Left lung (tissue), 10 donors: ENCODE measurements around the gene LIG3. TPM values are rescaled to one million over a fixed set of nuclear protein-coding genes. Genes with fewer than 3 reads are reported as not detected.

Experiments used
- ATAC-seq: fragments of 200-7000 bp; cut with Tn5 transposase; one replicate; pipeline ENCODE4 v1.9.1; 2020; ENCODE audit warnings: moderate library complexity
- DNase-seq, 4 donors: peaks; one replicate each; pipeline ENCODE4 v3.0.0-alpha.2; 2013 to 2020
- H3K27ac ChIP-seq, 2 donors: fragments of 200-600 bp; sonication (generic) in 1 of 2; one replicate each; pipeline versions ENCODE4 v1.5.0 to v1.8.0; 2020 to 2021
- H3K27me3 ChIP-seq, 2 donors: fragments of 200-600 bp; sonication (generic) in 1 of 2; one replicate each; pipeline versions ENCODE4 v1.5.0 to v1.8.0; 2020 to 2021
- H3K36me3 ChIP-seq, 2 donors: fragments of 200-600 bp; sonication (generic) in 1 of 2; one replicate each; pipeline versions ENCODE4 v1.5.0 to v1.8.0; 2020 to 2021
- H3K4me1 ChIP-seq, 2 donors: fragments of 200-600 bp; one replicate each; pipeline ENCODE4 v1.8.0; 2021
- H3K4me3 ChIP-seq, 2 donors: fragments of 200-600 bp; sonication (generic) in 1 of 2; one replicate each; pipeline versions ENCODE4 v1.5.0 to v1.8.0; 2020 to 2021; ENCODE audit warnings: mild to moderate bottlenecking in 1 of 2
- H3K9me3 ChIP-seq, 2 donors: fragments of 200-600 bp; sonication (generic) in 1 of 2; one replicate each; pipeline versions ENCODE4 v1.5.0 to v1.8.0; 2020 to 2021
- CTCF ChIP-seq, 2 donors: fragments of 200-600 bp; sonication (generic) in 1 of 2; IDR thresholded peaks; one replicate each; pipeline versions ENCODE4 v1.5.0 to v1.8.0; 2021; ENCODE audit warnings: antibody characterized with exemption in 2 of 2
- intact Hi-C, 2 donors: fragments of 100-400 bp; cut with DNase I; formaldehyde crosslinking; loops; one replicate each; pipeline versions ENCODE4 v1.11.2 to v1.14.2; 2022
- polyA plus RNA-seq, 6 donors: library from polyadenylated mRNA; unstranded; fragments of 120-200 nt; gene quantifications; one replicate each; pipeline ENCODE4 v1.2.1, GENCODE V29; 2013; ENCODE audit not compliant: insufficient read length in 6 of 6
- total RNA-seq, 2 donors: library from RNA; stranded (reverse); fragmentation: NEBNext Ultra II Directional; extraction: Animal tissue kit (Norgen Biotek cat#: 25700); gene quantifications; one replicate each; pipeline ENCODE4 v1.2.1, GENCODE V29; 2021
- donor health status: DM: no; HTN: yes; CAD: no.
- donor health status: DM: no; HTN: no; CAD: no.

Gene LIG3
- total and polyA plus RNA-seq, 8 donors = 27.3 to 43.7 (median 32.0) TPM

- H3K4me1 ChIP-seq = peaks cover 10 to 40% of the 10 kb centered on the region in 2 donors
- DNase-seq = no peak
- ATAC-seq = peak; percentile 3
- H3K9me3 ChIP-seq = no peaks in the 10 kb centered on the region
- no peak for TF ChIP-seq CTCF (IDR thresholded peaks at IDR 0.05)
- H3K27me3 ChIP-seq = no peaks in the 10 kb centered on the region
- H3K27ac ChIP-seq = peak overlapping the region; percentile 99
- peak overlapping the region; percentile 88 to 93 for H3K4me3 ChIP-seq
- intact Hi-C loops = no loop called here
- H3K36me3 ChIP-seq = peaks cover 0 to 20% of the 10 kb centered on the region in 2 donors
Observed at GRCh38 chr17:34981538-34982241, 1.4 kb downstream of the LIG3 start.

DNA sequence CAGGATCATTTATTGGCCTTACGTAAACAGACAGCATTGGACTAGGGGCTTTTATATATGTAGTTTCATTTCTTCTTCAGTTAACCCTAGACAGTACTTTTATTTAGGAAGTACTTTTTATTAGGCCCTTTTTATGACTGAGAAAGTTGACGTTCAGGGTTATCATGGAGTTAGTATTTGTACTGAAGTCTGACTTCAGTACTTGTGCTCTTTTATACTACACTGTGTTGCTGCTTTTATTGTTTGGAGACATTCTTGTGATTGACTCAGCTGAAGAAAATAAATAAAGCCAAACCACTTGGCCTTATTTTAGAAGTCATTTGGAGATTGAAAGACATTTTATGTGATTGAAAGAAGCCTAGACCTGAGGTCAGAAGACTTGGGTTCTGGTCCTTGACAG lies 6.9 kb downstream of the LIG3 start:
- peaks cover 0 to 68% of the 10 kb centered on the region in 2 donors for H3K36me3 ChIP-seq
- H3K9me3 ChIP-seq = no peaks in the 10 kb centered on the region
- no peak for TF ChIP-seq CTCF (IDR thresholded peaks at IDR 0.05)
- peaks cover 0 to 37% of the 10 kb centered on the region in 2 donors for H3K4me1 ChIP-seq
- no peak overlapping the region for H3K27ac ChIP-seq
- no peak overlapping the region for H3K4me3 ChIP-seq
- H3K27me3 ChIP-seq = no peaks in the 10 kb centered on the region
- intact Hi-C loops = no loop called here
- DNase-seq (no peak), ATAC-seq (no peak)

DNA sequence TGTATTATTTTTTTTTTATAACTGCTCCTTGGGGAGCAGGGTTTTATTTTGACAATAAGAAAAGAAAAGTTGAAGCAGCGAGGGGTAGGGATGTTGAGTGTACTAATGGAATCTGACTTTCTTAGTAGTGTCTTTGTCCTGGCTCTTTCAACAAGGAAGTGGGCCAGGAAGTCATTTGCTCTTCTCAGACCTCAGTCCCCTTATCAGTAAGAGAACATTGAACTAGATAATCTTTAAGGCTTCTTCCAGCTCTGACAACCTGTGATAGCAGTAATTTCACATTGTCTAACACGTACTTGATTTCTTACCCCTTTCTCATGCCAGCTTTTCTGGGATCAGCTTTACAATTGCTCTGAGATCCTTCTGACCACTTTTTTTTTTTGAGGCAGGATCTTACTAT lies 8.3 kb downstream of the LIG3 start:
- H3K4me3 ChIP-seq = no peak overlapping the region
- H3K4me1 ChIP-seq = peaks cover 0 to 35% of the 10 kb centered on the region in 2 donors
- H3K27ac ChIP-seq = no peak overlapping the region
- ATAC-seq = no peak
- peaks cover 0 to 81% of the 10 kb centered on the region in 2 donors for H3K36me3 ChIP-seq
- TF ChIP-seq CTCF (IDR thresholded peaks at IDR 0.05) = no peak
- no peak for DNase-seq
- intact Hi-C loops = no loop called here
- no peaks in the 10 kb centered on the region for H3K27me3 ChIP-seq
- no peaks in the 10 kb centered on the region for H3K9me3 ChIP-seq

- Histone ChIP-seq H3K36me3 (peaks cover 0 to 85% of the 10 kb centered on the region in 2 donors), H3K27me3 (no peaks in the 10 kb centered on the region), H3K4me1 (peaks cover 0 to 27% of the 10 kb centered on the region in 2 donors), H3K27ac (no peak overlapping the region), H3K4me3 (no peak overlapping the region), H3K9me3 (no peaks in the 10 kb centered on the region)
- ATAC-seq (no peak), DNase-seq (no peak)
- TF ChIP-seq CTCF (IDR thresholded peaks at IDR 0.05) = no peak
- intact Hi-C loops = no loop called here
Observed at GRCh38 chr17:34989473-34989872, 9.2 kb downstream of the LIG3 start.

- no peaks in the 10 kb centered on the region for H3K9me3 ChIP-seq
- H3K4me1 ChIP-seq = peaks cover 0 to 27% of the 10 kb centered on the region in 2 donors
- intact Hi-C loops = no loop called here
- ATAC-seq (peak; percentile 65), DNase-seq (no peak)
- no peak overlapping the region for H3K4me3 ChIP-seq
- H3K36me3 ChIP-seq = peaks cover 0 to 91% of the 10 kb centered on the region in 2 donors
- H3K27ac ChIP-seq = peak overlapping the region in 1 of 2 donors; percentile 64
- H3K27me3 ChIP-seq = no peaks in the 10 kb centered on the region
- TF ChIP-seq CTCF (IDR thresholded peaks at IDR 0.05) = no peak
Observed at GRCh38 chr17:34990921-34991365, 10.6 kb downstream of the LIG3 start.
